Stimulated activated CD8-positive, alpha-beta memory T cell treated with anti-CD3 and anti-CD28 coated beads, Interleukin-15, amount 100 ng/mL, for 1 hour (primary cell): ENCODE data around the gene MRPL20.
"Not testable (repeated sequence)": the region's sequence is repeated elsewhere in the genome, so short reads cannot be mapped to it uniquely, and the experiment has no call there.

Experiments used
- DNase-seq: peaks from one replicate; pipeline ENCODE4 v3.0.0-alpha.2; 2020; ENCODE audit warnings: low read depth

MRPL20 gene

GRCh38 chr1:1425753-1426495, 18.8 kb upstream of the MRPL20 start:
- DNase-seq, result no peak

- DNase-seq, result no peak
Observed at GRCh38 chr1:1425426-1425752, 18.3 kb upstream of the MRPL20 start.

- no peak for DNase-seq
Observed at GRCh38 chr1:1424707-1425106, 17.6 kb upstream of the MRPL20 start.

- no peak for DNase-seq
Observed at GRCh38 chr1:1423245-1423597, 16.1 kb upstream of the MRPL20 start.

- no peak for DNase-seq
Observed at GRCh38 chr1:1422465-1423244, 15.6 kb upstream of the MRPL20 start.

GRCh38 chr1:1421907-1422464, 14.9 kb upstream of the MRPL20 start:
- DNase-seq, result no peak

GRCh38 chr1:1421147-1421906, 14.2 kb upstream of the MRPL20 start, which contains the start of gene ANKRD65:
Gene ANKRD65, minus strand, starts transcription at chr1:1421276. Its CDS starts 271 bp downstream, at chr1:1421005.
- no peak for DNase-seq

- no peak for DNase-seq
Observed at GRCh38 chr1:1420654-1421141, 13.6 kb upstream of the MRPL20 start.

- DNase-seq, result no peak
Observed at GRCh38 chr1:1419813-1420653, 12.9 kb upstream of the MRPL20 start.

GRCh38 chr1:1419363-1419812, 12.3 kb upstream of the MRPL20 start:
- no peak for DNase-seq

GRCh38 chr1:1418464-1419362, 11.6 kb upstream of the MRPL20 start:
- no peak for DNase-seq

- not testable (repeated sequence) for DNase-seq
Observed at GRCh38 chr1:1417825-1418463, 10.9 kb upstream of the MRPL20 start.

GRCh38 chr1:1417396-1417795, 10.3 kb upstream of the MRPL20 start:
- not testable (repeated sequence) for DNase-seq

- DNase-seq, result no peak
Observed at GRCh38 chr1:1415751-1416150, 8.7 kb upstream of the MRPL20 start.

GRCh38 chr1:1412311-1412902, 5.3 kb upstream of the MRPL20 start:
- DNase-seq, result not testable (repeated sequence)

GRCh38 chr1:1411626-1412025, 4.5 kb upstream of the MRPL20 start:
- DNase-seq, result no peak

GRCh38 chr1:1410238-1410637, 3.1 kb upstream of the MRPL20 start:
- not testable (repeated sequence) for DNase-seq

- no peak for DNase-seq
Observed at GRCh38 chr1:1407636-1408318, 684 bp upstream of the MRPL20 start.
